Omental fat pad (tissue), 4 donors: ENCODE results near the gene ANKRD49. TPM values are rescaled to one million over a fixed set of nuclear protein-coding genes. Genes with fewer than 3 reads are reported as not detected.

Experiments used
- ATAC-seq: fragments of 150-250 bp; one replicate; pipeline ENCODE4 v1.9.1; 2016; ENCODE audit warnings: mild to moderate bottlenecking, moderate library complexity; ENCODE audit not compliant: low FRiP score
- DNase-seq: peaks from one replicate; pipeline ENCODE4 v3.0.0-alpha.2; 2019; ENCODE audit warnings: low spot score
- CTCF ChIP-seq, 3 donors: fragments of 450-650 bp; IDR thresholded peaks; one replicate each; pipeline ENCODE4 v1.5.1; 2016 to 2017; ENCODE audit warnings: antibody characterized with exemption in 3 of 3, mild to moderate bottlenecking in 3 of 3, moderate library complexity in 2 of 3
- total RNA-seq, 4 donors: library from RNA; depleted of rRNA; stranded (reverse); fragments of >200 nt; gene quantifications; one replicate each; pipeline ENCODE4 v1.1.0, GENCODE V29; 2016

Gene ANKRD49
- total RNA-seq, 4 donors from 2014 or later, result 7.2 to 25.2 (median 9.3) TPM

GRCh38 chr11:94454301-94454700 is 39.5 kb upstream of the ANKRD49 start:
- TF ChIP-seq CTCF (IDR thresholded peaks at IDR 0.05), result no peak
- ATAC-seq, result no peak
- no peak for DNase-seq

GRCh38 chr11:94455861-94456260 is 37.9 kb upstream of the ANKRD49 start:
- TF ChIP-seq CTCF (IDR thresholded peaks at IDR 0.05), result no peak
- DNase-seq, result no peak
- ATAC-seq, result no peak

GRCh38 chr11:94457118-94458029 is 36.4 kb upstream of the ANKRD49 start:
- no peak for DNase-seq
- no peak for TF ChIP-seq CTCF (IDR thresholded peaks at IDR 0.05)
- ATAC-seq, result no peak

GRCh38 chr11:94459576-94459975 is 34.2 kb upstream of the ANKRD49 start:
- DNase-seq (no peak), ATAC-seq (no peak)
- no peak for TF ChIP-seq CTCF (IDR thresholded peaks at IDR 0.05)

- no peak for ATAC-seq
- DNase-seq, result no peak
- no peak for TF ChIP-seq CTCF (IDR thresholded peaks at IDR 0.05)
Measured at GRCh38 chr11:94469416-94469815, 24.4 kb upstream of the ANKRD49 start.

- no peak for DNase-seq
- no peak for ATAC-seq
- TF ChIP-seq CTCF (IDR thresholded peaks at IDR 0.05), result no peak
Measured at GRCh38 chr11:94472916-94473799, 20.6 kb upstream of the ANKRD49 start.
